Left lung (tissue), 10 donors: ENCODE results near the gene GRK1. TPM values are rescaled to one million over a fixed set of nuclear protein-coding genes. Genes with fewer than 3 reads are reported as not detected.

ENCODE experiments used
- ATAC-seq: fragments of 200-7000 bp; cut with Tn5 transposase; one replicate; pipeline ENCODE4 v1.9.1; 2020; ENCODE audit warnings: moderate library complexity
- DNase-seq, 4 donors: peaks; one replicate each; pipeline ENCODE4 v3.0.0-alpha.2; 2013 to 2020
- H3K27ac ChIP-seq, 2 donors: fragments of 200-600 bp; sonication (generic) in 1 of 2; one replicate each; pipeline versions ENCODE4 v1.5.0 to v1.8.0; 2020 to 2021
- H3K27me3 ChIP-seq, 2 donors: fragments of 200-600 bp; sonication (generic) in 1 of 2; one replicate each; pipeline versions ENCODE4 v1.5.0 to v1.8.0; 2020 to 2021
- H3K36me3 ChIP-seq, 2 donors: fragments of 200-600 bp; sonication (generic) in 1 of 2; one replicate each; pipeline versions ENCODE4 v1.5.0 to v1.8.0; 2020 to 2021
- H3K4me1 ChIP-seq, 2 donors: fragments of 200-600 bp; one replicate each; pipeline ENCODE4 v1.8.0; 2021
- H3K4me3 ChIP-seq, 2 donors: fragments of 200-600 bp; sonication (generic) in 1 of 2; one replicate each; pipeline versions ENCODE4 v1.5.0 to v1.8.0; 2020 to 2021; ENCODE audit warnings: mild to moderate bottlenecking in 1 of 2
- H3K9me3 ChIP-seq, 2 donors: fragments of 200-600 bp; sonication (generic) in 1 of 2; one replicate each; pipeline versions ENCODE4 v1.5.0 to v1.8.0; 2020 to 2021
- intact Hi-C, 2 donors: fragments of 100-400 bp; cut with DNase I; formaldehyde crosslinking; loops; one replicate each; pipeline versions ENCODE4 v1.11.2 to v1.14.2; 2022
- polyA plus RNA-seq, 6 donors: library from polyadenylated mRNA; unstranded; fragments of 120-200 nt; gene quantifications; one replicate each; pipeline ENCODE4 v1.2.1, GENCODE V29; 2013; ENCODE audit not compliant: insufficient read length in 6 of 6
- total RNA-seq, 2 donors: library from RNA; stranded (reverse); fragmentation: NEBNext Ultra II Directional; extraction: Animal tissue kit (Norgen Biotek cat#: 25700); gene quantifications; one replicate each; pipeline ENCODE4 v1.2.1, GENCODE V29; 2021
- TF ChIP-seq, protein P1 (sequence below), 2 donors: fragments of 200-600 bp; sonication (generic) in 1 of 2; IDR thresholded peaks; one replicate each; pipeline versions ENCODE4 v1.5.0 to v1.8.0; 2021; ENCODE audit warnings: antibody characterized with exemption in 2 of 2
- donor health status: DM: no; HTN: yes; CAD: no.
- donor health status: DM: no; HTN: no; CAD: no.

The GRK1 gene
- total and polyA plus RNA-seq, 8 donors = 0.21 to 3.1 (median 1.2) TPM; not detected in 1

DNA sequence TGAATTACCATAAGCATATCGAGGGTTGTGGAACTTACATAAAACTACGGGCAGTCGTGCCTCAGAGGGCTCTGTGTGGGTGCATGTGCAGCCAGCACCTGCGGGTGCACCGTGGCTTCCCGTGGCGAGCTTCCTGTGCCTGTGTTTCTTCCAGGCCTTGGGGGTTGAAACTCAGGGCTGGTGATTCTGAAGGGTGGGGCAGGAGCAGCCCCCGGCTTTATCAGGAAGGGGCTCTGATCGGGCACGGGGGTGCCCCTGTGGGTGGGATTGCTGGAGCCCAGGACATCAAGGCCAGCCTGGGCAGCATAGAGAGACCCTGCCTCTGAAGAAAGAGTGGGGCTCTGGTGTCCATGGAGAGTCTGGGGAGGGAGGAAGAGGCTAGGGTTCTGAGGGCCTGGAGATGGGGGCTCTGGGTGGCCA, 20.1 kb upstream of the GRK1 start:
- ATAC-seq (no peak), DNase-seq (no peak)
- H3K9me3 ChIP-seq = no peaks in the 10 kb centered on the region
- intact Hi-C loops = no loop called here
- TF ChIP-seq, protein P1, sequence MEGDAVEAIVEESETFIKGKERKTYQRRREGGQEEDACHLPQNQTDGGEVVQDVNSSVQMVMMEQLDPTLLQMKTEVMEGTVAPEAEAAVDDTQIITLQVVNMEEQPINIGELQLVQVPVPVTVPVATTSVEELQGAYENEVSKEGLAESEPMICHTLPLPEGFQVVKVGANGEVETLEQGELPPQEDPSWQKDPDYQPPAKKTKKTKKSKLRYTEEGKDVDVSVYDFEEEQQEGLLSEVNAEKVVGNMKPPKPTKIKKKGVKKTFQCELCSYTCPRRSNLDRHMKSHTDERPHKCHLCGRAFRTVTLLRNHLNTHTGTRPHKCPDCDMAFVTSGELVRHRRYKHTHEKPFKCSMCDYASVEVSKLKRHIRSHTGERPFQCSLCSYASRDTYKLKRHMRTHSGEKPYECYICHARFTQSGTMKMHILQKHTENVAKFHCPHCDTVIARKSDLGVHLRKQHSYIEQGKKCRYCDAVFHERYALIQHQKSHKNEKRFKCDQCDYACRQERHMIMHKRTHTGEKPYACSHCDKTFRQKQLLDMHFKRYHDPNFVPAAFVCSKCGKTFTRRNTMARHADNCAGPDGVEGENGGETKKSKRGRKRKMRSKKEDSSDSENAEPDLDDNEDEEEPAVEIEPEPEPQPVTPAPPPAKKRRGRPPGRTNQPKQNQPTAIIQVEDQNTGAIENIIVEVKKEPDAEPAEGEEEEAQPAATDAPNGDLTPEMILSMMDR (IDR thresholded peaks at IDR 0.05) = no peak
- peak overlapping the region; percentile 33 to 39 for H3K27ac ChIP-seq
- H3K27me3 ChIP-seq = no peaks in the 10 kb centered on the region
- H3K4me3 ChIP-seq = no peak overlapping the region
- peaks cover 0 to 3% of the 10 kb centered on the region in 2 donors for H3K36me3 ChIP-seq
- H3K4me1 ChIP-seq = peaks cover 6 to 18% of the 10 kb centered on the region in 2 donors

DNA sequence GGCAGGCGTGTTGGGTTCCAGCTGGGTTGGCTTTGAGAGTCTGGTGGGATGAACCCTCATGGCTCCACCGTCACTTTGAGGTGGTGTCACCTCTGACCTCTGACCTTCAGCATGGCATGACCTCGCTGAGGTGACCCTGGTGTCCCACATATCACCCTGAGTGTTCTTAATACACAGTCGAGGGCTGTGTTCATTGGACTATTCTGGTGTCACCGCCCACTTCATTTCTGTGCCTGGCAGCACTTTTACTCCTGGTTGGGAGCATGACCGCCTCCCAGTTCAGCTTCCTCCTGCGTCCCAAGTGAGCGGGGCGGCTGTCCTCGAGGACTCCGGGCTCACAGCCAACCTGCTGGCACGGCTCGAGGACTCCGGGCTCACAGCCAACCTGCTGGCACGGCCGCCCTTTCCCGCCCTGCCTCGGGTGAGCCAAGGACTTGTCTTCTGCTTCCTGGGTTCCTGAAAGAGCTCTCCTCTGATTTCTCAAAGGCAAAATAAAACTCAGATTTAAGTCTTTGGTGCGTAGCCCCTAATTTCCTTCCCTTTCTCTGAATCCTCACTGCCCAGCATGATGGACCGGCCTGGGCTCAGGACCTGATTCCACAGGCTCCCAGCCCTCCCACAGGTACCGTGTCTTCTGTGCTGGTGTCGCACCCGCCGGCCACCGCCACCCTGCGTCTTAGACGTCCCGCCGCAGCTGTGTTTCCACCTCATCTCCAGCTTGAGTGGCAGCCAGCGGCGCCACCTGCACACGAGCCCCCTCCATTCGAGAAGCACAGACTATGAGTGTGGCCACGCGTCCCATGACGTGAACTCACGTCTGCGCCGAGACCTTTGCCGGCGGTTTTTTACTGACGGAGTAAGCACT, 19.4 kb upstream of the GRK1 start:
- intact Hi-C loops = no loop called here
- H3K27ac ChIP-seq = peak overlapping the region; percentile 33 to 70
- ATAC-seq (peak; percentile 86), DNase-seq (peak in 3 of 4 donors; percentile 87 to 94 (median 93))
- H3K27me3 ChIP-seq = no peaks in the 10 kb centered on the region
- TF ChIP-seq, protein P1 (IDR thresholded peaks at IDR 0.05) = no peak
- H3K36me3 ChIP-seq = no peaks in the 10 kb centered on the region
- H3K9me3 ChIP-seq = no peaks in the 10 kb centered on the region
- H3K4me3 ChIP-seq = peak overlapping the region in 1 of 2 donors; percentile 6
- peaks cover 6 to 18% of the 10 kb centered on the region in 2 donors for H3K4me1 ChIP-seq

DNA sequence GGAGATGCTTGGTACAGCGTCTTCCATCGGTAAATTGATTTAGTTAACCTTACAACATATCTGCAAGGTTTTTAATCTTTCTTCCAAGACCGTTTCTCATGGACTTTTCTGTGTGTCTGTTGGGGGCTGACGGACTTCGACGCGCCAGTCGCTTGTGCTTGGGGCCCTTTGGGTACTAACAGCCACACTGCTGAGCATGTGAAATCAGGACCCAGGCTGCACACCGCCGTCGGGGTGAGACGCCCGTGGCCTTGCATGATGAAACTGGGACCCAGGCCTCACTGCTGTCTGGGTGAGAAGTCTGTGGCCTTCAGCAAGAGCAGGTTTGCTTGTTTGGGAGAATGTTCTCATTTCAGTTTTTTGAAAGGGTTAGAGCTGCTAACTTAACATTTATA, 18.8 kb upstream of the GRK1 start:
- no peaks in the 10 kb centered on the region for H3K36me3 ChIP-seq
- no peaks in the 10 kb centered on the region for H3K27me3 ChIP-seq
- peak overlapping the region; percentile 33 to 70 for H3K27ac ChIP-seq
- intact Hi-C loops = no loop called here
- H3K4me3 ChIP-seq = peak overlapping the region in 1 of 2 donors; percentile 6
- H3K9me3 ChIP-seq = no peaks in the 10 kb centered on the region
- TF ChIP-seq, protein P1 (IDR thresholded peaks at IDR 0.05) = no peak
- peaks cover 6 to 18% of the 10 kb centered on the region in 2 donors for H3K4me1 ChIP-seq
- DNase-seq (peak in 1 of 4 donors; percentile 16), ATAC-seq (no peak)

GRCh38 chr13:113649212-113649611, 17.8 kb upstream of the GRK1 start:
- H3K36me3 ChIP-seq = no peaks in the 10 kb centered on the region
- H3K27me3 ChIP-seq = no peaks in the 10 kb centered on the region
- intact Hi-C loops = no loop called here
- ATAC-seq (no peak), DNase-seq (peak in 2 of 4 donors; percentile 10 to 57)
- TF ChIP-seq, protein P1 (IDR thresholded peaks at IDR 0.05) = no peak
- no peaks in the 10 kb centered on the region for H3K9me3 ChIP-seq
- no peak overlapping the region for H3K27ac ChIP-seq
- peaks cover 6 to 18% of the 10 kb centered on the region in 2 donors for H3K4me1 ChIP-seq
- no peak overlapping the region for H3K4me3 ChIP-seq

DNA sequence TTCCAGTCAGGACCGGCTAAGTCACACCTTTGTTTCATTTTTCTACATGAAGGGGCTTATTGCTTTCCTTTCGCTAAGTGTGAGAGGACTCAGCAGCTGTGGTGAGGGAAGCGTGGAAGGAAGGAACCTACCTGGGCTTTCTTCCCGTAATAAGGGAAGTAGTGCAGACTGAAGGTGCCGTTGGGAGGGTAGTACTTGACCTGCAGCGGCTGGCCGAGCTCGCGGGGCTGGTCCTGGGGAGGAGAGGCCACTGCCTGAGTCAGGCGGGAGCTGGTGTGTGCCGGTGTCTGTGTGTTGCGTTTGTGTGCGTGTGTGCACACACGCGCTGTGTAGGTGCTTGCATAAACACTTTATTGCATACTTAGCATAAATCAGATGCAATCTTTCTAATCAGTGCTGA, 16.7 kb upstream of the GRK1 start:
- peak overlapping the region; percentile 8 to 33 for H3K27ac ChIP-seq
- no peaks in the 10 kb centered on the region for H3K9me3 ChIP-seq
- peak; percentile 70 for ATAC-seq

More for the DNA sequence above, 16.7 kb upstream of the GRK1 start:
- DNase-seq = peak in 2 of 4 donors; percentile 72 to 83
- H3K36me3 ChIP-seq = no peaks in the 10 kb centered on the region
- intact Hi-C loops = no loop called here
- no peak overlapping the region for H3K4me3 ChIP-seq
- TF ChIP-seq, protein P1 (IDR thresholded peaks at IDR 0.05) = no peak
- no peaks in the 10 kb centered on the region for H3K27me3 ChIP-seq
- H3K4me1 ChIP-seq = peaks cover 6 to 18% of the 10 kb centered on the region in 2 donors
